ENCODE measurements around the gene LOXL1.

Gene LOXL1

GRCh38 chr15:73996267-73996666, 70.0 kb downstream of the LOXL1 start:
- Histone ChIP-seq H3K4me1 (peaks cover 74% of the 10 kb centered on the region), H3K9ac (no peak overlapping the region), H3K4me3 (peak overlapping the region; percentile 88), H4K20me1 (peaks cover 50% of the 10 kb centered on the region), H3K36me3 (peaks cover 29% of the 10 kb centered on the region), H3K27ac (no peak overlapping the region), H3K27me3 (no peaks in the 10 kb centered on the region), H3K9me3 (no peaks in the 10 kb centered on the region), H3K4me2 (peak overlapping the region; percentile 97)
- TF ChIP-seq Cebpa-rat (IDR thresholded peaks at IDR 0.05): no peak

GRCh38 chr15:73996939-73997338, 70.7 kb downstream of the LOXL1 start:
- Histone ChIP-seq H3K4me1 (peaks cover 69% of the 10 kb centered on the region), H3K9me3 (no peaks in the 10 kb centered on the region), H3K4me2 (peak overlapping the region; percentile 97), H3K36me3 (peaks cover 36% of the 10 kb centered on the region), H3K27me3 (no peaks in the 10 kb centered on the region), H3K27ac (0 out of 2 replicates have a peak overlapping the region, but pooled peaks have one; percentile 7), H3K4me3 (peak overlapping the region; percentile 88), H4K20me1 (peaks cover 57% of the 10 kb centered on the region), H3K9ac (no peak overlapping the region)
- no peak for TF ChIP-seq Cebpa-rat (IDR thresholded peaks at IDR 0.05)

- Histone ChIP-seq H3K9me3 (peaks cover 6% of the 10 kb centered on the region), H3K4me1 (peaks cover 62% of the 10 kb centered on the region), H3K4me3 (no peak overlapping the region), H3K4me2 (peak overlapping the region; percentile 97), H3K27me3 (no peaks in the 10 kb centered on the region), H3K9ac (no peak overlapping the region), H3K27ac (no peak overlapping the region), H4K20me1 (peaks cover 57% of the 10 kb centered on the region), H3K36me3 (peaks cover 45% of the 10 kb centered on the region)
- TF ChIP-seq Cebpa-rat (IDR thresholded peaks at IDR 0.05): no peak
These were observed 71.7 kb downstream of the LOXL1 start for GRCh38 chr15:73997986-73998385.
